Stimulated activated CD8-positive, alpha-beta memory T cell treated with anti-CD3 and anti-CD28 coated beads, Interleukin-15, amount 100 ng/mL, for 48 hours (primary cell): Measurements from ENCODE around the gene MED12L.
A peak's percentile ranks its signal among the peaks of the same experiment; 100 is the strongest.
"Not testable (repeated sequence)": the region's sequence is repeated elsewhere in the genome, so short reads cannot be mapped to it uniquely, and the experiment has no call there.

Source experiments
- DNase-seq, 2 donors: peaks; one replicate each; pipeline ENCODE4 v3.0.0-alpha.2; 2020; ENCODE audit warnings: low read depth in 2 of 2

Gene MED12L, protein sequence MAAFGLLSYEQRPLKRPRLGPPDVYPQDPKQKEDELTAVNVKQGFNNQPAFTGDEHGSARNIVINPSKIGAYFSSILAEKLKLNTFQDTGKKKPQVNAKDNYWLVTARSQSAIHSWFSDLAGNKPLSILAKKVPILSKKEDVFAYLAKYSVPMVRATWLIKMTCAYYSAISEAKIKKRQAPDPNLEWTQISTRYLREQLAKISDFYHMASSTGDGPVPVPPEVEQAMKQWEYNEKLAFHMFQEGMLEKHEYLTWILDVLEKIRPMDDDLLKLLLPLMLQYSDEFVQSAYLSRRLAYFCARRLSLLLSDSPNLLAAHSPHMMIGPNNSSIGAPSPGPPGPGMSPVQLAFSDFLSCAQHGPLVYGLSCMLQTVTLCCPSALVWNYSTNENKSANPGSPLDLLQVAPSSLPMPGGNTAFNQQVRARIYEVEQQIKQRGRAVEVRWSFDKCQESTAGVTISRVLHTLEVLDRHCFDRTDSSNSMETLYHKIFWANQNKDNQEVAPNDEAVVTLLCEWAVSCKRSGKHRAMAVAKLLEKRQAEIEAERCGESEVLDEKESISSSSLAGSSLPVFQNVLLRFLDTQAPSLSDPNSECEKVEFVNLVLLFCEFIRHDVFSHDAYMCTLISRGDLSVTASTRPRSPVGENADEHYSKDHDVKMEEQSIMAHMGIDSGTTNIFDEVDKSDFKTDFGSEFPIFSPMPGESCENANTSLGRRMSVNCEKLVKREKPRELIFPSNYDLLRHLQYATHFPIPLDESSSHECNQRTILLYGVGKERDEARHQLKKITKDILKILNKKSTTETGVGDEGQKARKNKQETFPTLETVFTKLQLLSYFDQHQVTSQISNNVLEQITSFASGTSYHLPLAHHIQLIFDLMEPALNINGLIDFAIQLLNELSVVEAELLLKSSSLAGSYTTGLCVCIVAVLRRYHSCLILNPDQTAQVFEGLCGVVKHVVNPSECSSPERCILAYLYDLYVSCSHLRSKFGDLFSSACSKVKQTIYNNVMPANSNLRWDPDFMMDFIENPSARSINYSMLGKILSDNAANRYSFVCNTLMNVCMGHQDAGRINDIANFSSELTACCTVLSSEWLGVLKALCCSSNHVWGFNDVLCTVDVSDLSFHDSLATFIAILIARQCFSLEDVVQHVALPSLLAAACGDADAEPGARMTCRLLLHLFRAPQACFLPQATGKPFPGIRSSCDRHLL (N-terminal part only)

DNA sequence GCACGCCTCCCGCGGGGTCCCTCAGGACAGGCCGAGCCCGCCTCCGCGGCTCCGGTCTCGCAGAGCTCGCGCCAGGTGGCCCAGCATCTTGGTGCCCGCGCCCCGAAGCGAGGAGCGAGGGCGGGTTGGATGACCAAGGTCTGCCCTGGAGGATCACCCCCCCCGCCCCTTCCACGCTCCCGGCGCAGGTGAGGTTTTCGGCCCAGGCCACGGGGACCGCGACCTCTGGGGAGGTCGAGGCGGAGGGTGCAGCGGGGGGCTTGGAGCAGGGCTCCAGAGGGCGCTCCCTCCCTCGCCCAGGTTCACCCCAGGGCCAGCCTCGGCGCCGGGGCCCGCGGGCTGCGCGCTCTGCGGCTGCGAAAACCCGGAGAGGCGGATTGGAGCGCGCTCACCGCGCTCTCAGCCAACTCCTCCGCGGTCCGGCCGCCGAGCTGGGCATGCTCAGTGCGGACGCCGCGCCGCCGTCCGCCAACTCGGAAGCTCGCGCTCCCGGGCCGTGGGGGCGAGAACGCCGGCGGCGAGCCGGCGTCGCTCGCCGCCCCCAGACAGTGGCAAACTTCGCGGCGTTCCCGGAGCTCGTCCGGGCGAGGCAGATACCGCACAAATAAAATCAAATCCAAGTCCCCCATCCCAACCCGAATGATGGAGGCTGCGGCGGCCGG lies at the start of gene MED12L:
Gene MED12L (plus strand): TSS at position 438 of the 662 bp plus-strand sequence. CDS start 1,263 bp downstream, outside the sequence.
- peak; percentile 57 to 60 for DNase-seq

DNA sequence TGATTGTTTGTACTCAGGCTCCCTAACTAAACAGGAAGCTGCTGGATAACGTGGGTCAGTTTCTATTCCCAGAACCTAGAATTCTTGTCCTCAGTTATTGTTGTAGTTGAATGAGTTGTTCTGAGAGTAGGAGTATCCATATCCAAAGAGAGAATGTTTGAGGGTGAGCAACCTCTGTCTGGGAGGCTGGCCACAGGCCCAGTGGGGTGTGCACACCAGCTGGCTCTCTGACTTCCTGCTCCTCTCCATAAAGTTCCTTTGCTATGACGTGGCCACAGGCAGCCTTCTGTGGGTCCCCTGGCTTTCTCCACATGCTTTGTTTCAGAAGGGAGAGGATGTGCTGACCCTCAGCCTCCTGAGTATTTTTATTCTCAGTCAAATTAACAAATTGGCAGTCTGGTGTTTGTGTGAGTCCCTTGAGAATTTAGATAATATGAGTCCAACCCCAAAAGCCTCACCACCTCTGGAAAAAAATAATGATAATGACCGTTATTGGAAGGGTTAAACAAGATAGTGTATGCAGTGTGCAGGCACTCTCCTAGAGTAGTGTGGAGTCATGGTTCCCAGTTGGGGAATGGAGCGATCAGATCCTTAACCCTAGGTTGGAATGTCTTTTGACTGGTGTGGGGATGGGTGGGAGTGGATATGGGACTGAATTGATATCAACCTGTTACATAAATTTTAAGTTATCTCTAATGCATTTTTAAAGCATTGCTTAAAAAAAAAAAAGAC lies 47.6 kb upstream of the MED12L start:
- no peak for DNase-seq

DNA sequence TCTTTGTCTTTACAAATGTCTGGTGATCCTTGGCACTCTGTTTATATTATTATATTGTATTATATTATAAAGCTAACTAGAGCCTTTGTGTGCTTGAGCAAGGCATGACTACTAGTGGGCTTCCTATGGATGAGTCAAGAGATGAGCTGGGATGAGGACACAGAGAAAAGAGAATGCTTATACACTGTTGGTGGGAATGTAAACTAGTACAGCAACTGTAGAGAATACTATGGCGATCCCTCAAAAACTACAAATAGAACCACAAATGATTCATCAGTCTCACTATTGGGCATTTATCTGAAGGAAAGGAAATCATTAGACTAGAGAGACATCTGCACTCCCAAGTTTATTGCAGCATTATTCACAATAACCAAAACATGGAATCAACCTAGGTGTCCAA lies 40.8 kb upstream of the MED12L start:
- DNase-seq: no peak

DNA sequence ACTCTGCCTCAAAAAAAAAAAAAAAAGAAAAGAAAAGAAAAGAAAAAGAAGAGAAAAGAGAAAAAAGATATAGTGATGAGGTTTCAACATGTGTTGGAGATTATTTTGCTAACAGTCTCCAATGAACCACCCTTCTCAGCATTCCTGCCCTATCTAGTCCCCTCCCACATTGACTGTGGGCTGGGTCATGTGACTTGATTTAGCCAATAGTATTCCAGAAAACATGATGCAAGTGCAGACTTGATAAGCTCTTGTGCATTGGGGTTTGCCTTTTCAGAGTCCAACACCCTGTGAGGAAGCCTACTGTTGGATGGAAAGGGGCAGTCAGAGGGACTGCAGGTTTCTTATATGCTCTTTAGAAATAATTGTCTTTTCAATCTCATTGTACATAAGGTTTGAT lies 37.8 kb upstream of the MED12L start:
- DNase-seq: no peak

DNA sequence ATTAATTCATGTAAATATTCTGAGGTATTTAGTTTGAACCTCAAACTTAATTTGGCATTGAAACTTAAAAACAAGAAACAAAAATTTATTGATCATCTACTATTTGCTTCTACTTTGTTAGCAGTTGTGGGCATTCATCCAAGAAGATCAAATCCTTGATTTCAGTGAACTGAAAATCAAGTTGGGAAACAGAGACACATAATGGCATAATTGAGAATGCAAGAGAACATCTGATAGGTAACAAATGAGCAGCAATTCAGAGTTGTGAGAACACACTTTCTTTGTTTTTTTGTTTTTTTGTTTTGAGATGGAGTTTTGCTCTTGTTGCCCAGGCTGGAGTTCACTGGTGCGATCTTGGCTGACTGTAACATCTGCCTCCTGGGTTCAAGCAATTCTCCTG lies 33.9 kb upstream of the MED12L start:
- DNase-seq: no peak

DNA sequence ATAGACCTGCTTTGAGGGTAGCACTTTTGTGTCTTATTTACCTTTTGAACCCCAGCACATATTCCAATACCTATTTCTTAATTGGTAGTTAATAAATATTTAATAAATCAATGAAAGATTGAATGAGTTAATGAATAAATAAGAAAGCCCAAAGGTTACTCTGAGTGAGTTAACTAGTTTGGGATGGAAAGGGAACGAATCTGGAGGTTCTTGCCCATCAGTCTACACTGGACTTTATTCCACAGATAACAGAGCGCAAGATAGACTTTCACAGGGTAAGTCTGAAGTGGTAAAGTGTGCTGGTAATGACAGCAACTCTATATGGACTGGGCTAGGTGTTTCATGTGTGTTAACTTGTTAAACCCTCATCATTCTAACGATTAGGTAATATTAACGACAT lies 33.1 kb upstream of the MED12L start:
- DNase-seq: no peak

DNA sequence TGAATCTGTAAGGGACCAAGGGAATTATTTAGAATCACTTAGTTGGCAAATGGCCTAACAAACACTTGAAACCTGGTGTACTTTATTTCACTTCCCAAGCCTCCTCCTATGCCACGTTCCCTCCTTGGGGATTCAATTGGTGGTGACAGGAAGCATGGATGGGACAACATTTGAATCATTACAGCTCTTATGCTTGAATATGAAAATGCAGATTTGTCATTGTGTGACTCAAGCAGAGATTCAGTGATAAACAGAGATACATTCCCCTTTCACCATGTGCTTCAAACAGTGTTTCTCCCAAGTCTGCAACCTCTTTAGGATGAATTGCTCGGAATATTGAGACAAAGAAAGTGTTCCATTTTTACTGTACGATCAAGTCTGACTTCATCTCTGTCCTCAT lies 32.7 kb upstream of the MED12L start:
- DNase-seq: no peak

DNA sequence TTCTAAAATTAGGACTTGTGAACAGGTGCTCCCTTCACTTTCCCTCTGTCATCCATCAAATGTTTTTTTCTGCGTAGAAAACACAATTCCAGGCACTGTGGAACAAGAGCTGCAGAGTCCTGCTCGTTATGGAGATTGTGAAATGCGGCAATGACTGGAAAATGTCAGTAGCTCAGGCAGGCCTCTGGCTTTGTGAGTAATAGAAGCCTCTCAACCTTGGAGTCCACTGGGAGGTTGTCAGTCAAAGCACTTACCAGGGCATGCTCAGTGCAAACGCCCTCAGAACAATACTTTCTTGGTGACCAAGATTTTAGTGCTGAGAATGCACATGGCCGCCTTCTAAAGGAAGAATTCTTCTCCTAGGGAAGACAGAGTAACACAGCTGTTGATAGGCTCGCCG lies 26.7 kb upstream of the MED12L start:
- DNase-seq: no peak

DNA sequence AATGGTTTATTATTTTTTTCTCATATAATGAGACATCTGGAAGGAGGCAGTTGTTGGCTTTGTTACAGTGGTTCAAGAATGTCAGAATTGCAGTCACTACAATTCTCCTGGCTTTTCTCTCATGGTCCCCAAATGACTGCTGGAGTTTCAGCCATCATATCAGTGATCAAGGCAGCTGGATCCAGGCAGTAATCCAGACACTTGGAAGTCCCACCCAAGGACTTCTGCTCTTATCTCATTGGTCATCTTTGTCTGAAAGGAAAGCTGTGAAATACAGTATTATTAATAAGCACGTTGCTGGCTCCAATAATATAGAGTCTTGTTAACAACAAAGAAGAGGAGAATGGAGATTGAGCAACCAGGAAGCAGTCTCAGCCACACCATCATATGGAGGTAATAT lies 22.9 kb upstream of the MED12L start:
- no peak for DNase-seq

DNA sequence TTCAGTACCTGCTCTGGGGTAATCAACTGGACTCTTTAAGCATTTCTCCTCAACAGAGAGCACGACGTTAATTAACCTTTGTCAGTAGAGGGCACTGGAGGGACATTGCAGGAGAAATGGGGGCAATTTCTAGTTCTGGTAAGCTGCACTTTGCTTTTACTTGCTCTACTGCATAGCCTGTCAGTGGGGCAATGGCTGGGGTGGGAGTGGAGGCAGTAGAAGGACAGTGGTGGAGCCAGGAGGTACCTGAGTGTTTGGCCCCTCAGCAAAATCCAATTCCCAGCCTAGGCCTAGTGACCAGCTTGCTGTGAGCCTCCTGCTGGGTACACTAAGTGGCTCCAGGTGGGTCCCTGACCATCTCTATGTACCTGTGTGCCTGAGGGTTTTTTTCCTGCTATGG lies 18.3 kb upstream of the MED12L start:
- DNase-seq: no peak

DNA sequence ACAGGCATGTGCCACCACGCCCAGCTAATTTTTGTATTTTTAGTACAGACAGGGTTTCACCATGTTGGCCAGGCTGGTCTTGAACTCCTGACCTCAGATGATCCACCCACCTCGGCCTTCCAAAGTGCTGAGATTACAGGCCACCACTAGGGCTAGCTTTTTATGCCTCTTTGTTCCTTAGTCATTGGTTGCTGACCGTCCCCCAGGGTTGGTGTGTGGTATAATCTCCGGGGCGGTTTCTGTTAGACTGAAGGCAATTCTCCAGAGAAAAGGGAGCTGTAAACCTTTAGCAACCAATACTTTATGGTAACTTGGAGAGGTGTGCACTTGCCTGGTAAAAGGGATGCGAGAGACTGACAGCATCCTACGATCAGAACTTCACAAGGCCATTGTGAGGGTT lies 12.6 kb upstream of the MED12L start:
- not testable (repeated sequence) for DNase-seq

DNA sequence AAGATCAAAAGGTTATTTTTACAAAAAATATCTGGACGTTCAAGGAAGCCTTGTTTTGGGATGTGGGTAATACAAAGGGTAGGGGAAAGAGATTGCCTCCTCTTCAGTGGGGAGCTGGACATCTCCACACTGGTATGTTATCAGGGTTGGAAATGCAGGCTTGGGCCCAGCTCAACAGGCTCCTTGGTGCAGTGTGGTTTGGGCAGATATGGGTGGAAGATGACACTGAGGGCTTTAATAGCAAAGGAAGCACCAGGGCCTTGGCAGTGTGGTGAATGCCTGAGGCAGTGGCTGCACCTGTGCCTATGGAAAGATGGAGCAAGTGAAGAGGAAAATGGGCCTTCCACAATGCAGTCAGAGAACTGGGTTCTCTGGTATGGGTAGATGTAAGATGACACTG lies 11.2 kb upstream of the MED12L start:
- DNase-seq: no peak

DNA sequence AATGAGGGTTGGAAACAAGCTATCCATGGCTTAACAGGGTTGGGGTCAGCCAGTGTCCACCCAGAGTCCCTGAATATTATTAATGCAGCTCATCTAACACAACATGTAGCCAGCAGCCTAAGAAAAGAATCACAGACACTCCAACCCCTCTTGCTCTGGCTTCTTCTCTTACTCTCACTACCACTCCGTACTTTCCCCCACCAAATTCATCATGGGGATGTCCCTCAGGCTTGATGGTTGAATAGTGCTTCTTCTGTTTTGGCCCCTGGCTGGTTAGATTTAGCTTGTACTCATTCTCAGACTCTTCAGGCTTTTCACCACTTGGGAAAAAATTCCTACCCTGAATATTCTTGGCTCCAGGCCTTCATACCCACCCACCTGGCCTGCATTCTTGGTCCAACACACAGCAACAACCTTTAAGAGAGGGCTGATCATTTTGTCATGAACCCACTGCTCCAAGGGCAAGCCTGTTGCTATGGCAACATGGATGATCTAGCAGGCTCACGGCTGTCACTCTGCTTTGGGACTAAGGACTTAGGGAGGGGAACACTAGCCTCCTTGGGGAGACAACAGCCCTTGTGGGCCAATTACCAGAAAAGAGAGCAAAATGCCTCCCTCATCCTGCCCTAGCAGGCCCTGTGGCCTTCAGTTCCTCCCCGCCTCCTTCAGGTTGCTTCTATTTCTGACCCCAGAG lies 9.4 kb upstream of the MED12L start:
- DNase-seq: no peak

DNA sequence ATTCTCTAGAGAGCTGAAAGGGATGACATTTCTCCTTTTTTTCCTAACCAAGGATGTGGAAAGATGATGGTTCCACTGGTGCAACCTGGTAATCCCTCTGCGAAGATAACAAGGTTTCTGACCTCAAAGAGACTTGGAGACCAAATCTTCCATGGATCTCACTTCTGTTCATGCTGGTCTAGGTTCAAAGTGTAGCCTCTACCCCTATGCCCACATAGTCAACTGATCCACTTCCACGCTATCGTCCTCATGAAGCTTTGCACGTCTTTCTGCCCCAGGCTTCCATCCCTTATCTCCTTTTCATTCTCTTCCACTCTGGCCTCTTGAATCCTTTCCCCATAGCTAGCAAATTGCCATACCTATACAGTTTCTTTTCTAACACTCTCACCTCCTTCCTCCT lies 8.8 kb upstream of the MED12L start:
- no peak for DNase-seq

DNA sequence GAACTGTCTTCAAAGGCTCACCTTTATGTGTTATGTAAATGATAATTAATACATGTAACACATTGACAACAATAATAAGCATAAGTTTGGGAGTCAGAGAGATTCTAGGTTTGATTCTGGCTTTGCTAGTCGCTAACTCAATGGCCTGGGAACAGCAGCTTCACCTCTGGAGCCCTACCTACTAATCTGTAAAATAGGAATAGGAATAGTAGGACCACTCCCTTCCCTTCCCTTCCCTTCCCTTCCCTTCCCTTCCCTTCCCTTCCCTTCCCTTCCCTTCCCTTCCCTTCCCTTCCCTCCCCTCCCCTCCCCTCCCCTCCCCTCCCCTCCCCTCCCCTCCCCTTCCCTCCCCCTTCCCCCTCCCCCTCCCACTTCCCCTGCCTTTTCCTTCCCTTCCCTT lies 4.4 kb upstream of the MED12L start:
- not testable (repeated sequence) for DNase-seq

DNA sequence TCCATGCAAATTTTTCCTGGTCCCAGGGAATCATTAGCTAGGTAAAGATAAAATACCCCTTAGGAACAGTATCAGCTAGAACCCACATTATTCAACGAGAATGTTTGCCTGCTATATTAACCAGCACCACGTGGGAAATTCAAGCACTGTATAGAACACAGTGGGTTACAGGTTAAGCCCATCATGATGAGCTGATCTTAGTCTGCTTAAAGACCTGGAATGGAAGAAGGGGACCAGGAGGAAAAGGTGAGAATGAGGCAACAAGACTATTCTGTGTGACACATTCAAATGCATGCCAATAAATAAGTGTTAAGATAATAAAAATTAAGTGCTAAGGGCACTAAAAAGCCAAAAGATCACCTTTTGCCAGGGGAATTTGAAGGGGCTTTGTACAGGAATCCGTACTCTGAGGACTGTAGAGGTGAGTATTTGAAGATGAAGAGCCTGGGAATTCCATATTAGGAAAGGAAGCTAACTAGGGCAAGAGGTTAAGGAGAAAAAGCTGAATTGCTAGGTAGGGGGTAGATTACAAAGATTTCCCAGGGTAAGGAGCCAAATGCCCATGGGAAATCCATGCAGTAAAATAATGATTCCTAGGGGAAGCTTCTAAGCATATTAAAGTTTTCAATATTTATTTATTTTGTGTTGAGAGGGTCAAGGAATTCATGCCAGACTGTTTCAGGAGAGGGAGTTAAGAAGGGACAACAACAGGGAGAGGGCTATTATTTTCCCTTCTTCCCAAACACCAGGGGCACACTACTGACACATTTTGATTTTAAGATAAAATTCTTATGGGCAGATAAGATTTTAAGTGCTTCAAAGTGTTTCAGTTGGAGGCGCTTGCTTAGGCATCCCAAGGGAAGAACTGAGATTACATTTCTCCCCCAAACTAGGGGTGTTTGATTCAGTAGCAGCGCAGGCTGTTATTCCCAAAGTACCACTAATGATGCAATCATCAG lies 2.3 kb upstream of the MED12L start:
- DNase-seq: no peak

DNA sequence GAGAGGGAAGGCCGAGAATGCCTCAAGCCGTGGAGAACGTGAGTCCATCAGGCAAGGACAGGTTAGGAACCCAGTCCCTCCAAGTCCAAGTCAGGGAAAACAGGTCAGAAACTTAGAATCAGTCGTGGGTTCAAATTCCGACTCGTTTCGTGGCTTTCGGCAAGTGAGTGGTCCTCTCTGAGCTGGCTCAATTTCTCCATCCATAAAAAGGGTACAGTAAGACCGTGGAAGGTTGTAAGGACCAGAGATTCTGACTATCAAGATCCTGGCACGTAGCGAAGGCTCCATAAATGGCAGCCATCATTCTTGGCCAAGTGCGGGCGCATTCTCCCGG lies 604 bp upstream of the MED12L start:
- DNase-seq: no peak

DNA sequence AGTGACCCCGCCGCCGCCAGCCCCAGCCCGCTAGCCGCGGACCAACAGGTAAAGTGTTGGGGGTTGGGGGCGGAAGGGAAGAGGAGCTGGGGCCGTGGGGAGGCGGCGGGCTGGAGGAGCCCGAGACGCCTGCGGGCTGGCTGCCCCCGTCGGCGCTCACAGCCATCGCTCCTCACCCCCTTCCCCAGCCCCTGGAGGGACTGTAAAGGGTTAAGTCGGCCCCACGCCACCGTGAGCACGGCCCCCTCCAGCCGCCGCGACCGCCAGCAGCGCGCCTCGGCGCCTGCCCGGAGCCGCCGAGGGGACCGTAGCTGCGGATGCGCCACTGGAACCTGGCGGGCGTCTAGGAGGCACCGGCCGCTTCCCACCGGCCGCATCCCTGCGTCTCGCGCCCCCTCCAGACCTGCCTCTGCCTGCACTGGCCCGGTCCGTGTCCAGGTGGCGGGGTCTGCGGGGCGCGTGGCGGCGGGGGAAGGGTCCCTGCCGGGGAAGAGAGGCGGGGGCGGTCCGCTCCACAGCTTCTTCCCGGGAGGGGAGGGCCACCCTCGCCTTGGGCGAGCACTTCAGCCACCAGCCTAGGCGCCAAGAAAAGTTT lies 522 bp downstream of the MED12L start:
- DNase-seq: no peak
